GM19099 (cell line): ENCODE measurements around the gene TRIP13.

Source experiments
- POLR2A ChIP-seq: IDR thresholded peaks from 3 replicates; pipeline ENCODE4 v1.6.1; 2011; ENCODE audit warnings: low read depth; ENCODE audit not compliant: insufficient read length; ENCODE audit errors: extremely low read depth

The TRIP13 gene

GRCh38 chr5:909994-910768 is 17.5 kb downstream of the TRIP13 start:
- TF ChIP-seq POLR2A: no peak

GRCh38 chr5:910769-911160 is 18.1 kb downstream of the TRIP13 start:
- TF ChIP-seq POLR2A: no peak

GRCh38 chr5:911601-912000 is 18.9 kb downstream of the TRIP13 start:
- TF ChIP-seq POLR2A: no peak

GRCh38 chr5:912280-913091 is 19.8 kb downstream of the TRIP13 start:
- no peak for TF ChIP-seq POLR2A

- no peak for TF ChIP-seq POLR2A
These were observed 21.5 kb downstream of the TRIP13 start for GRCh38 chr5:914174-914573.

- no peak for TF ChIP-seq POLR2A
These were observed 21.9 kb downstream of the TRIP13 start for GRCh38 chr5:914612-915011.

- TF ChIP-seq POLR2A: no peak
These were observed 23.3 kb downstream of the TRIP13 start for GRCh38 chr5:915946-916345.

GRCh38 chr5:916441-917293 is 24.0 kb downstream of the TRIP13 start:
- no peak for TF ChIP-seq POLR2A

GRCh38 chr5:919356-920000 is 26.8 kb downstream of the TRIP13 start:
- no peak for TF ChIP-seq POLR2A

GRCh38 chr5:920321-920720 is 27.6 kb downstream of the TRIP13 start:
- no peak for TF ChIP-seq POLR2A

GRCh38 chr5:921456-922435 is 29.1 kb downstream of the TRIP13 start:
- TF ChIP-seq POLR2A: no peak

- TF ChIP-seq POLR2A: no peak
These were observed 30.0 kb downstream of the TRIP13 start for GRCh38 chr5:922436-923280.
